NCI-H460 (cell line): ENCODE measurements around the gene ENPP5. TPM values are rescaled to one million over a fixed set of nuclear protein-coding genes. Genes with fewer than 3 reads are reported as not detected.

Source experiments
- DNase-seq: peaks from one replicate; pipeline ENCODE4 v3.0.0-alpha.2; 2016; ENCODE audit warnings: low read depth; ENCODE audit errors: extremely low read depth
- polyA plus RNA-seq: library from polyadenylated mRNA; depleted of rRNA; stranded (reverse); fragments of >200 nt; gene quantifications from 2 replicates; pipeline ENCODE4 v1.2.3, GENCODE V29; 2014; cell fraction: nucleus; rRNA removed
- total RNA-seq: library from RNA; depleted of rRNA; stranded (reverse); fragments of >200 nt; shearing (Covaris generic); gene quantifications from 2 replicates; pipeline ENCODE4 v1.2.3, GENCODE V29; 2014; rRNA removed

ENPP5 gene
- not detected in 2 replicates for total RNA-seq
- polyA plus RNA-seq = not detected in 2 replicates

GRCh38 chr6:46170357-46171289, at the start of gene ENPP5:
Gene ENPP5 (minus strand): TSS chr6:46170980. CDS start chr6:46168262, 2,718 bp downstream.
- no peak for DNase-seq

- no peak for DNase-seq
Measured at GRCh38 chr6:46219661-46220060, 48.9 kb upstream of the ENPP5 start.

GRCh38 chr6:46218457-46218856, 47.7 kb upstream of the ENPP5 start:
- DNase-seq = no peak

- DNase-seq = no peak
Measured at GRCh38 chr6:46217671-46218131, 46.9 kb upstream of the ENPP5 start.

- no peak for DNase-seq
Measured at GRCh38 chr6:46216879-46217278, 46.1 kb upstream of the ENPP5 start.

GRCh38 chr6:46215777-46216176, 45.0 kb upstream of the ENPP5 start:
- no peak for DNase-seq

GRCh38 chr6:46215213-46215612, 44.4 kb upstream of the ENPP5 start:
- DNase-seq = no peak

GRCh38 chr6:46211917-46212316, 41.1 kb upstream of the ENPP5 start:
- DNase-seq = no peak

- DNase-seq = no peak
Measured at GRCh38 chr6:46210294-46210693, 39.5 kb upstream of the ENPP5 start.

GRCh38 chr6:46208303-46208702, 37.5 kb upstream of the ENPP5 start:
- no peak for DNase-seq

GRCh38 chr6:46207174-46207573, 36.4 kb upstream of the ENPP5 start:
- no peak for DNase-seq

- DNase-seq = no peak
Measured at GRCh38 chr6:46204880-46205650, 34.3 kb upstream of the ENPP5 start.

GRCh38 chr6:46203391-46204177, 32.8 kb upstream of the ENPP5 start:
- DNase-seq = no peak

GRCh38 chr6:46201702-46202101, 30.9 kb upstream of the ENPP5 start:
- no peak for DNase-seq

GRCh38 chr6:46199387-46199786, 28.6 kb upstream of the ENPP5 start:
- no peak for DNase-seq

GRCh38 chr6:46191961-46192360, 21.2 kb upstream of the ENPP5 start:
- no peak for DNase-seq

- no peak for DNase-seq
Measured at GRCh38 chr6:46190889-46191288, 20.1 kb upstream of the ENPP5 start.

GRCh38 chr6:46189726-46190125, 18.9 kb upstream of the ENPP5 start:
- no peak for DNase-seq

GRCh38 chr6:46186583-46186982, 15.8 kb upstream of the ENPP5 start:
- DNase-seq = no peak

- DNase-seq = no peak
Measured at GRCh38 chr6:46184114-46184513, 13.3 kb upstream of the ENPP5 start.

- DNase-seq = no peak
Measured at GRCh38 chr6:46175976-46176375, 5.2 kb upstream of the ENPP5 start.
